HepG2 (cell line): ENCODE data around the gene FBXW8. TPM values are rescaled to one million over a fixed set of nuclear protein-coding genes. Genes with fewer than 3 reads are reported as not detected.

ENCODE experiments used
- ATAC-seq: fragments of 200-7000 bp; cut with Tn5 transposase; 3 replicates; pipeline ENCODE4 v1.9.1; 2020; ENCODE audit warnings: mild to moderate bottlenecking, moderate library complexity
- BruUV-seq: library from RNA; stranded (reverse); fragments of 400-500 nt; replicated peaks from 2 replicates; lab custom pipeline; 2021; lab: Mats Ljungman, UMichigan
- CTCF ChIA-PET: fragments of 300-600 bp; formaldehyde crosslinking; extraction: SDS; loops from one replicate; lab custom pipeline; 2021; ENCODE audit warnings: low total read pairs, inconsistent platforms, low intra/inter-chr PET ratio; lab: Yijun Ruan, JAX
- POLR2A ChIA-PET: fragments of 350-600 bp; sonication (Branson Sonifier 250); formaldehyde crosslinking; loops from one replicate; lab custom pipeline; 2020; ENCODE audit warnings: antibody characterized with exemption, inconsistent platforms; lab: Yijun Ruan, JAX
- DNase-seq: peaks from one replicate; pipeline ENCODE4 v3.0.0-alpha.2; 2015; ENCODE audit warnings: low spot score
- FAIRE-seq: peaks from 3 replicates; lab custom pipeline; 2011; peaks lifted over from hg19 to GRCh38; lab: Jason Lieb, UNC
- H2AFZ ChIP-seq: one replicate; pipeline ENCODE4 v1.6.1; 2011; ENCODE audit warnings: low read length, inconsistent platforms
- H3K27ac ChIP-seq: fragments of 300-600 bp; 3 replicates; pipeline ENCODE4 v1.8.0; 2011; ENCODE audit warnings: mixed run types, mild to moderate bottlenecking, mixed read lengths, low read length, inconsistent platforms; ENCODE audit not compliant: insufficient read depth; ENCODE audit errors: extremely low read length
- H3K27me3 ChIP-seq, 2 experiments: fragments of 200-600 bp in 1 of 2; 2 replicates in 1 of 2; 3 replicates in 1 of 2; pipeline versions ENCODE4 v1.6.0 to v1.8.0; 2011; ENCODE audit warnings: low read length in 2 of 2, mild to moderate bottlenecking in 2 of 2, moderate library complexity in 2 of 2, inconsistent platforms in 1 of 2; ENCODE audit not compliant: insufficient read depth in 2 of 2, control insufficient read depth in 1 of 2
- H3K36me3 ChIP-seq, 2 experiments: fragments of 200-600 bp in 1 of 2; replicated peaks in 1 of 2; 2 replicates in 1 of 2; 3 replicates in 1 of 2; pipeline versions ENCODE4 v1.5.1 to v1.8.0; 2011; ENCODE audit warnings: low read length in 2 of 2, inconsistent platforms in 1 of 2; ENCODE audit not compliant: insufficient read depth in 2 of 2, control insufficient read depth in 1 of 2
- H3K4me1 ChIP-seq: 2 replicates; pipeline ENCODE4 v1.5.1; 2012; ENCODE audit warnings: low read length, inconsistent platforms; ENCODE audit not compliant: insufficient read depth
- H3K4me2 ChIP-seq: 2 replicates; pipeline ENCODE4 v1.6.0; 2011; ENCODE audit warnings: low read depth, low read length, inconsistent platforms
- H3K4me3 ChIP-seq, 3 experiments: fragments of 200-600 bp in 1 of 3; sonication (generic), shearing (Covaris generic) in 1 of 3; replicated peaks in 1 of 3; 2 replicates each; pipeline ENCODE4 v1.5.1; 2011 to 2016; ENCODE audit warnings: low read length in 3 of 3, inconsistent platforms in 2 of 3, low read depth in 2 of 3, mild to moderate bottlenecking in 2 of 3, control low read depth in 1 of 3, mixed read lengths in 1 of 3; ENCODE audit not compliant: insufficient read depth in 1 of 3
- H3K79me2 ChIP-seq: one replicate; pipeline ENCODE4 v1.6.1; 2011; ENCODE audit warnings: low read length, inconsistent platforms; ENCODE audit not compliant: insufficient read depth
- H3K9ac ChIP-seq: 2 replicates; pipeline ENCODE4 v1.6.0; 2011; ENCODE audit warnings: mild to moderate bottlenecking, low read depth, low read length, inconsistent platforms; ENCODE audit not compliant: insufficient read depth
- H3K9me3 ChIP-seq: 2 replicates; pipeline ENCODE4 v1.5.1; 2012; ENCODE audit warnings: mild to moderate bottlenecking, low read length
- H4K20me1 ChIP-seq: 2 replicates; pipeline ENCODE4 v1.6.0; 2011; ENCODE audit warnings: inconsistent platforms, mild to moderate bottlenecking, low read length, moderate library complexity; ENCODE audit not compliant: insufficient read depth
- AGO2 ChIP-seq: fragments of 200-400 bp; formaldehyde crosslinking; optimal IDR thresholded peaks from 2 replicates; pipeline ENCODE3; 2017; ENCODE audit warnings: mild to moderate bottlenecking, low read depth, low read length, moderate library complexity
- PHF20 ChIP-seq: sonication (generic); formaldehyde crosslinking; IDR thresholded peaks from 2 replicates; pipeline ENCODE4 v1.5.0; 2020; ENCODE audit warnings: mild to moderate bottlenecking, missing genetic modification reagents
- ZNF619 ChIP-seq: sonication (generic); formaldehyde crosslinking; IDR thresholded peaks from 2 replicates; pipeline ENCODE4 v1.4.0; 2020; ENCODE audit warnings: mild to moderate bottlenecking, missing genetic modification reagents
- WGBS: methylation state at CpG from one replicate; pipeline ENCODE4 v1.1.6; 2017; ENCODE audit warnings: low lambda C conversion rate; 5-methylcytosine and 5-hydroxymethylcytosine counted together
- in situ Hi-C: cut with HindIII; loops from 2 replicates; pipeline ENCODE4 v1.10.0; 2017; ENCODE audit warnings: low pct_unique_long_range_greater_than_20kb; ENCODE audit not compliant: extremely low pct_ligation_motif_present
- intact Hi-C: fragments of 100-400 bp; cut with micrococcal nuclease; formaldehyde crosslinking; loops from one replicate; pipeline ENCODE4 v1.10.0; 2022; ENCODE audit not compliant: unreplicated experiment
- polyA plus RNA-seq, 8 experiments: library from polyadenylated mRNA; depleted of rRNA in 3 of 8; stranded (reverse) in 7 of 8; unstranded in 1 of 8; fragments of >200 nt; fragmentation: Illumina TruSeq in 4 of 8; extraction: Trizol in 4 of 8; gene quantifications; 2 replicates each; pipeline versions ENCODE4 v1.2.1 to v1.2.3, GENCODE V29; 2011 to 2016; ENCODE audit warnings: low read depth in 4 of 8, missing spikeins in 1 of 8, mixed read lengths in 1 of 8; ENCODE audit not compliant: insufficient read depth in 1 of 8
- total RNA-seq, 5 experiments: library from RNA; depleted of rRNA; stranded (reverse); fragments of >200 nt; fragmentation: Illumina TruSeq; extraction: Trizol; gene quantifications; 2 replicates each; pipeline ENCODE4 v1.2.3, GENCODE V29; 2016; ENCODE audit warnings: low read depth in 1 of 5
- TF ChIP-seq, protein P1 (sequence below): sonication (generic); formaldehyde crosslinking; IDR thresholded peaks from 2 replicates; pipeline ENCODE4 v1.4.0; 2020; ENCODE audit warnings: missing genetic modification reagents
- TF ChIP-seq, protein P2 (sequence below): sonication (generic); formaldehyde crosslinking; IDR thresholded peaks from 2 replicates; pipeline ENCODE4 v1.4.0; 2020; ENCODE audit warnings: missing genetic modification reagents
- TF ChIP-seq, protein P3 (sequence below): fragments of 450-650 bp; IDR thresholded peaks from 2 replicates; pipeline ENCODE4 v1.6.1; 2017; ENCODE audit warnings: mild to moderate bottlenecking

FBXW8 gene
- total and polyA plus RNA-seq, 2 of the 13 experiments (the other 11 are each of a cell fraction or from before 2014, with no cell fraction given): 5.1 to 5.9 TPM

DNA sequence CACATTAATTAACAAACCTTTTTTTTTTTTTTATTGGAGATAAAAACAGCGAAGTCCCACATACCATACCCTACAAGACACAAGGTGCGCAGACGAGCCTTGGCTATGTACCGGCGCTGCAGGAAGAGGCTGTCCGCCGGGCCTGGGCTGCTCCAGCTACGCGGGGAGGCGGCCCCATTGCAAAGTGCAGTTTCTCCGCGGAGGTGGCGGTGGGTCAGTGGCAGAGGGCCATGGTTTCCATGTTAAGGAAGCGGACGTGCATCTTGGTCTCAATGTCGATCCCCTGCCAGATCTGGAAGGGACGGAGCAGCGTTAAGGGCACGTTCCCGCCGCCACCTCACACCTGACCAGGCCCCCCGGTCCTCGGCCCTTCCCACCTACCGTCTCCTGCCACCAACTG is 128.2 kb downstream of the FBXW8 start:
- Histone ChIP-seq H3K27ac (no peak overlapping the region), H3K4me2 (no peak overlapping the region)
- POLR2A ChIA-PET: no interaction called here
- TF ChIP-seq AGO2 (peak; percentile 44), ZNF619 (CRISPR knock-in tag) (no peak)
- TF ChIP-seq, protein P1, sequence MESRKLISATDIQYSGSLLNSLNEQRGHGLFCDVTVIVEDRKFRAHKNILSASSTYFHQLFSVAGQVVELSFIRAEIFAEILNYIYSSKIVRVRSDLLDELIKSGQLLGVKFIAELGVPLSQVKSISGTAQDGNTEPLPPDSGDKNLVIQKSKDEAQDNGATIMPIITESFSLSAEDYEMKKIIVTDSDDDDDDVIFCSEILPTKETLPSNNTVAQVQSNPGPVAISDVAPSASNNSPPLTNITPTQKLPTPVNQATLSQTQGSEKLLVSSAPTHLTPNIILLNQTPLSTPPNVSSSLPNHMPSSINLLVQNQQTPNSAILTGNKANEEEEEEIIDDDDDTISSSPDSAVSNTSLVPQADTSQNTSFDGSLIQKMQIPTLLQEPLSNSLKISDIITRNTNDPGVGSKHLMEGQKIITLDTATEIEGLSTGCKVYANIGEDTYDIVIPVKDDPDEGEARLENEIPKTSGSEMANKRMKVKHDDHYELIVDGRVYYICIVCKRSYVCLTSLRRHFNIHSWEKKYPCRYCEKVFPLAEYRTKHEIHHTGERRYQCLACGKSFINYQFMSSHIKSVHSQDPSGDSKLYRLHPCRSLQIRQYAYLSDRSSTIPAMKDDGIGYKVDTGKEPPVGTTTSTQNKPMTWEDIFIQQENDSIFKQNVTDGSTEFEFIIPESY (CRISPR knock-in tag): 0 out of 2 replicates have a peak, but pooled peaks have one; percentile 41
- TF ChIP-seq, all 625 proteins: peak for 2
- Histone ChIP-seq H3K79me2 (no peaks in the 10 kb centered on the region), H3K9me3 (no peaks in the 10 kb centered on the region), H3K27me3 (no peaks in the 10 kb centered on the region), H4K20me1 (no peaks in the 10 kb centered on the region), H3K9ac (no peak overlapping the region), H3K36me3 (peaks cover 5 to 14% of the 10 kb centered on the region in 2 experiments; a peak in 4 of 5 replicates), H2AFZ (no peak overlapping the region), H3K4me3 (no peak overlapping the region), H3K4me1 (peaks cover 26% of the 10 kb centered on the region)
- DNase-seq (no peak), ATAC-seq (no peak), FAIRE-seq (no peak)
- intact Hi-C loops (no loop called here), in situ Hi-C loops (no loop called here)
- CTCF ChIA-PET: no interaction called here
- WGBS: 94% methylated on average over 24 of the region's 24 CpGs
- no TSS peak for BruUV-seq

DNA sequence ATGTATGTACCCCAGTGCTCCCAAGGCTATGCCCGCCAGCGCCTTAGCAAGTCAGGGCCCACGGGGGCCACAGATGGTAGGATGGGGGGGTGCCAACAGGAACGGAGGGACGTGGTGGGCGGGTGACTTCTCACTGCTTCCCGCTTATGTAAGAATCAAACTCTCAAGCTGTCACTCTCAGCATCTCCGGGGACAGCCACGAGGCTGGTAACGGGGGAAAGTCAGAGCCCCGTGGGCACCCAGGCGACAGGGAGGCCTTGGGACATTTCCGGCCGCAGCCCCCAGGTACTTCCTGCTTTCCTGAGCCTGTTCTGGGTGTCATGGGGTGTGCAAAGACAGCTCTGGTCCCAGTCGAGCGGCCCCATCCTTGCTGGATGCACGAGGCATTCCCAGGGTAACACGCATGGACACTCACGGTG is 129.2 kb downstream of the FBXW8 start:
- Histone ChIP-seq H3K79me2 (no peaks in the 10 kb centered on the region), H2AFZ (no peak overlapping the region), H3K4me1 (peaks cover 36% of the 10 kb centered on the region), H3K27me3 (no peaks in the 10 kb centered on the region), H3K9ac (no peak overlapping the region), H3K36me3 (peaks cover 5 to 8% of the 10 kb centered on the region in 2 experiments; a peak in 4 of 5 replicates), H3K4me3 (no peak overlapping the region), H4K20me1 (no peaks in the 10 kb centered on the region), H3K4me2 (no peak overlapping the region), H3K9me3 (no peaks in the 10 kb centered on the region), H3K27ac (no peak overlapping the region)
- TF ChIP-seq, protein P2, sequence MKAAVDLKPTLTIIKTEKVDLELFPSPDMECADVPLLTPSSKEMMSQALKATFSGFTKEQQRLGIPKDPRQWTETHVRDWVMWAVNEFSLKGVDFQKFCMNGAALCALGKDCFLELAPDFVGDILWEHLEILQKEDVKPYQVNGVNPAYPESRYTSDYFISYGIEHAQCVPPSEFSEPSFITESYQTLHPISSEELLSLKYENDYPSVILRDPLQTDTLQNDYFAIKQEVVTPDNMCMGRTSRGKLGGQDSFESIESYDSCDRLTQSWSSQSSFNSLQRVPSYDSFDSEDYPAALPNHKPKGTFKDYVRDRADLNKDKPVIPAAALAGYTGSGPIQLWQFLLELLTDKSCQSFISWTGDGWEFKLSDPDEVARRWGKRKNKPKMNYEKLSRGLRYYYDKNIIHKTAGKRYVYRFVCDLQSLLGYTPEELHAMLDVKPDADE (CRISPR knock-in tag): no peak
- TF ChIP-seq AGO2 (peak; percentile 24), PHF20 (CRISPR knock-in tag) (no peak)
- TF ChIP-seq, protein P3, sequence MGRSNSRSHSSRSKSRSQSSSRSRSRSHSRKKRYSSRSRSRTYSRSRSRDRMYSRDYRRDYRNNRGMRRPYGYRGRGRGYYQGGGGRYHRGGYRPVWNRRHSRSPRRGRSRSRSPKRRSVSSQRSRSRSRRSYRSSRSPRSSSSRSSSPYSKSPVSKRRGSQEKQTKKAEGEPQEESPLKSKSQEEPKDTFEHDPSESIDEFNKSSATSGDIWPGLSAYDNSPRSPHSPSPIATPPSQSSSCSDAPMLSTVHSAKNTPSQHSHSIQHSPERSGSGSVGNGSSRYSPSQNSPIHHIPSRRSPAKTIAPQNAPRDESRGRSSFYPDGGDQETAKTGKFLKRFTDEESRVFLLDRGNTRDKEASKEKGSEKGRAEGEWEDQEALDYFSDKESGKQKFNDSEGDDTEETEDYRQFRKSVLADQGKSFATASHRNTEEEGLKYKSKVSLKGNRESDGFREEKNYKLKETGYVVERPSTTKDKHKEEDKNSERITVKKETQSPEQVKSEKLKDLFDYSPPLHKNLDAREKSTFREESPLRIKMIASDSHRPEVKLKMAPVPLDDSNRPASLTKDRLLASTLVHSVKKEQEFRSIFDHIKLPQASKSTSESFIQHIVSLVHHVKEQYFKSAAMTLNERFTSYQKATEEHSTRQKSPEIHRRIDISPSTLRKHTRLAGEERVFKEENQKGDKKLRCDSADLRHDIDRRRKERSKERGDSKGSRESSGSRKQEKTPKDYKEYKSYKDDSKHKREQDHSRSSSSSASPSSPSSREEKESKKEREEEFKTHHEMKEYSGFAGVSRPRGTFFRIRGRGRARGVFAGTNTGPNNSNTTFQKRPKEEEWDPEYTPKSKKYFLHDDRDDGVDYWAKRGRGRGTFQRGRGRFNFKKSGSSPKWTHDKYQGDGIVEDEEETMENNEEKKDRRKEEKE: no peak
- in situ Hi-C loops (no loop called here), intact Hi-C loops (no loop called here)
- no TSS peak for BruUV-seq
- CTCF ChIA-PET: no interaction called here
- ATAC-seq (no peak), FAIRE-seq (no peak), DNase-seq (no peak)
- WGBS: 98% methylated on average over 11 of the region's 19 CpGs
- POLR2A ChIA-PET: no interaction called here
